K562 (cell line): Measurements from ENCODE around the gene EEF2. TPM values are rescaled to one million over a fixed set of nuclear protein-coding genes. Genes with fewer than 3 reads are reported as not detected.

Experiments
- ARID3B ChIP-seq: fragments of 250-450 bp; sonication (Bioruptor Pico); IDR thresholded peaks from 2 replicates; pipeline ENCODE4 v1.4.0; 2020; ENCODE audit warnings: borderline replicate concordance
- BACH1 ChIP-seq: fragments of 200-800 bp; sonication (Bioruptor generic); IDR thresholded peaks from 2 replicates; pipeline ENCODE4 v1.6.1; 2016; ENCODE audit warnings: missing genetic modification characterization, missing compliant biosample characterization
- BDP1 ChIP-seq: IDR thresholded peaks from 3 replicates; pipeline ENCODE4 v1.6.1; 2011; ENCODE audit not compliant: insufficient read length, insufficient read depth
- CCNT2 ChIP-seq: IDR thresholded peaks from 2 replicates; pipeline ENCODE4 v1.6.1; 2011; ENCODE audit warnings: borderline replicate concordance, low read depth, mild to moderate bottlenecking, moderate library complexity, mixed read lengths, low read length; ENCODE audit not compliant: insufficient read length; ENCODE audit errors: extremely low read depth
- FOXP1 ChIP-seq: sonication (generic); formaldehyde crosslinking; IDR thresholded peaks from 2 replicates; pipeline ENCODE4 v1.8.0; 2022; ENCODE audit warnings: mild to moderate bottlenecking, missing genetic modification reagents
- FOXP4 ChIP-seq: sonication (generic); formaldehyde crosslinking; IDR thresholded peaks from 2 replicates; pipeline ENCODE4 v1.8.0; 2022; ENCODE audit warnings: mild to moderate bottlenecking, missing genetic modification reagents, borderline replicate concordance
- GABPB1 ChIP-seq: sonication (generic); formaldehyde crosslinking; IDR thresholded peaks from 2 replicates; pipeline ENCODE4 v1.8.0; 2022; ENCODE audit warnings: mild to moderate bottlenecking, missing genetic modification reagents
- GATAD2A ChIP-seq: fragments of 450-650 bp; IDR thresholded peaks from 2 replicates; pipeline ENCODE4 v1.6.1; 2017
- GTF2F1 ChIP-seq: IDR thresholded peaks from 2 replicates; pipeline ENCODE4 v1.6.1; 2011; ENCODE audit warnings: low read depth, low read length, improper control_type of control experiment
- HLTF ChIP-seq: fragments of 450-650 bp; IDR thresholded peaks from 2 replicates; pipeline ENCODE4 v1.6.1; 2016
- KLF1 ChIP-seq: fragments of 450-650 bp; IDR thresholded peaks from 2 replicates; pipeline ENCODE4 v1.6.1; 2016; ENCODE audit warnings: missing genetic modification characterization, missing compliant biosample characterization
- NR0B1 ChIP-seq: fragments of 450-650 bp; IDR thresholded peaks from one replicate; pipeline ENCODE4 v1.6.1; 2018; ENCODE audit warnings: mild to moderate bottlenecking, moderate library complexity; ENCODE audit not compliant: partially characterized antibody
- PCBP1 ChIP-seq: fragments of 200-400 bp; formaldehyde crosslinking; IDR thresholded peaks from 2 replicates; pipeline ENCODE4 v1.6.1; 2018; ENCODE audit warnings: mild to moderate bottlenecking, low read depth, low read length; ENCODE audit not compliant: poor library complexity, severe bottlenecking
- SAFB2 ChIP-seq: fragments of 200-400 bp; formaldehyde crosslinking; IDR thresholded peaks from 2 replicates; pipeline ENCODE4 v1.6.1; 2018; ENCODE audit warnings: borderline replicate concordance, low read length, low read depth, moderate library complexity; ENCODE audit not compliant: severe bottlenecking
- SAP30 ChIP-seq: fragments of 200-600 bp; sonication (generic); IDR thresholded peaks from 2 replicates; pipeline ENCODE4 v1.6.1; 2012; ENCODE audit warnings: borderline replicate concordance, low read depth, mild to moderate bottlenecking, moderate library complexity, low read length, control low read depth, inconsistent platforms; ENCODE audit not compliant: insufficient read depth, poor library complexity, severe bottlenecking
- SMARCB1 ChIP-seq: IDR thresholded peaks from 2 replicates; pipeline ENCODE4 v1.6.1; 2011; ENCODE audit warnings: improper control_type of control experiment, low read depth; ENCODE audit not compliant: insufficient read length
- THRAP3 ChIP-seq: fragments of 450-650 bp; IDR thresholded peaks from 2 replicates; pipeline ENCODE4 v1.6.1; 2016; ENCODE audit warnings: mild to moderate bottlenecking, inconsistent platforms, borderline replicate concordance
- ZBED1 ChIP-seq: IDR thresholded peaks from 2 replicates; pipeline ENCODE4 v1.6.1; 2014
- ZHX1 ChIP-seq: fragments of 150-350 bp; conservative IDR thresholded peaks from 2 replicates; pipeline ENCODE4 v1.6.1; 2014; ENCODE audit warnings: low read length
- ZNF146 ChIP-seq: IDR thresholded peaks from one replicate; pipeline ENCODE4 v1.6.1; 2018; ENCODE audit warnings: missing compliant biosample characterization; ENCODE audit not compliant: unreplicated experiment
- ZNF212 ChIP-seq: fragments of 450-650 bp; formaldehyde crosslinking; IDR thresholded peaks from 2 replicates; pipeline ENCODE4 v1.4.0; 2020; ENCODE audit warnings: mild to moderate bottlenecking
- polyA plus RNA-seq, 8 experiments: library from polyadenylated mRNA; depleted of rRNA in 4 of 8; stranded (reverse) in 5 of 8; unstranded in 3 of 8; fragments of >200 nt; fragmentation: Nextera tagmentation in 2 of 8; fragmentation: Illumina TruSeq in 1 of 8; extraction: Ambion mirVana in 2 of 8; extraction: Trizol in 1 of 8; gene quantifications; 2 replicates each; pipeline versions ENCODE4 v1.2.1 to v1.2.3, GENCODE V29; 2011 to 2014; ENCODE audit warnings: inconsistent platforms in 1 of 8, missing spikeins in 1 of 8
- total RNA-seq, 7 experiments: library from RNA; depleted of rRNA in 6 of 7; stranded (reverse); fragments of >200 nt in 6 of 7; fragmentation: Illumina TruSeq in 2 of 7; extraction: Trizol in 2 of 7; gene quantifications; 2 replicates each; pipeline versions ENCODE4 v1.2.1 to v1.2.3, GENCODE V29; 2011 to 2021; ENCODE audit warnings: low replicate concordance in 1 of 7

The EEF2 gene
- total and polyA plus RNA-seq, 9 of the 15 experiments (the other 6 are each of a cell fraction or from before 2014, with no cell fraction given) = 372 to 3,003 (median 1,453) TPM

GRCh38 chr19:3979674-3980352, 5.5 kb downstream of the EEF2 start (continued):
- TF ChIP-seq NR0B1 (no peak), HLTF (no peak), ZBED1 (peak; percentile 33; the same call in 1 of the 2 replicates), SMARCB1 (no peak), ZNF212 (CRISPR knock-in tag) (no peak), GATAD2A (no peak), SAFB2 (no peak), CCNT2 (peak; percentile 26), SAP30 (no peak), KLF1 (tag) (no peak), FOXP1 (no peak), BACH1 (tag) (no peak), ZNF146 (no peak), GABPB1 (CRISPR knock-in tag) (peak; percentile 55), PCBP1 (no peak), ZHX1 (no peak), FOXP4 (CRISPR knock-in tag) (0 out of 2 replicates have a peak, but pooled peaks have one; percentile 42), ARID3B (CRISPR knock-in tag) (no peak), BDP1 (no peak), THRAP3 (peak; percentile 85; the same call in 1 of the 2 replicates), GTF2F1 (no peak)
